ENCODE results near the gene NRCAM. TPM values are rescaled to one million over a fixed set of nuclear protein-coding genes. Genes with fewer than 3 reads are reported as not detected.

Gene NRCAM
- total and polyA plus RNA-seq, 2 of the 13 experiments (the other 11 are each of a cell fraction or from before 2014, with no cell fraction given) = 0.31 to 0.33 TPM

- ChIA-PET POLR2A (no interaction called here), CTCF (ENCODE audit: low intra/inter-chr PET ratio, low total read pairs) (no interaction called here)
- H3K4me2 ChIP-seq (ENCODE audit: low read depth, low read length) = peak overlapping the region; percentile 28
- no peaks in the 10 kb centered on the region for H3K9me3 ChIP-seq (ENCODE audit: low read length)
- peaks cover 46% of the 10 kb centered on the region for H3K4me1 ChIP-seq (ENCODE audit: insufficient read depth, low read length)
- H4K20me1 ChIP-seq (ENCODE audit: insufficient read depth, low read length) = no peaks in the 10 kb centered on the region
- H3K79me2 ChIP-seq (ENCODE audit: insufficient read depth, low read length) = no peaks in the 10 kb centered on the region
- no peaks in the 10 kb centered on the region for H3K36me3 ChIP-seq (replicated peaks in 1 of 2; ENCODE audit: control insufficient read depth in 1 of 2, insufficient read depth in 2 of 2, low read length in 2 of 2)
- H2AFZ ChIP-seq (ENCODE audit: low read length) = no peak overlapping the region
- no peak overlapping the region for H3K27ac ChIP-seq (ENCODE audit: extremely low read length, insufficient read depth, low read length)
- peak; percentile 82 for FAIRE-seq
- in situ Hi-C loops (cut with HindIII; ENCODE audit: extremely low pct_ligation_motif_present, low pct_unique_long_range_greater_than_20kb) = no loop called here
- 0% methylated on average over 1 of the region's 1 CpG for WGBS (ENCODE audit: low lambda C conversion rate)
- no TSS peak for BruUV-seq (replicated peaks)
- intact Hi-C loops (cut with micrococcal nuclease; ENCODE audit: unreplicated experiment) = loop anchor here (5.0 to 10.0 kb wide), 2 partner anchors 111 to 218 kb away; no protein-coding TSS in a partner anchor
- no peaks in the 10 kb centered on the region for H3K27me3 ChIP-seq (ENCODE audit: control insufficient read depth in 1 of 2, insufficient read depth in 2 of 2, low read length in 2 of 2)
- peak; percentile 92 for ATAC-seq
- no peak overlapping the region for H3K9ac ChIP-seq (ENCODE audit: insufficient read depth, low read depth, low read length)
- DNase-seq (ENCODE audit: low spot score) = peak; percentile 80
- no peak overlapping the region; a peak in 1 of 6 replicates for H3K4me3 ChIP-seq (replicated peaks in 1 of 3; ENCODE audit: insufficient read depth in 1 of 3, low read depth in 2 of 3, low read length in 3 of 3)
- TF ChIP-seq HMGXB4 (CRISPR knock-in tag; IDR thresholded peaks at IDR 0.05; ENCODE audit: borderline replicate concordance in 1 of 2, low read depth in 1 of 2) (no peak), AHDC1 (CRISPR knock-in tag; IDR thresholded peaks at IDR 0.05; ENCODE audit: borderline replicate concordance) (peak; percentile 63; the same call in 1 of the 2 replicates), NR2F1 (CRISPR knock-in tag; IDR thresholded peaks at IDR 0.05) (peak; percentile 97 to 98), ZBTB33 (CRISPR knock-in tag; IDR thresholded peaks at IDR 0.05) (0 out of 2 replicates have a peak, but pooled peaks have one; percentile 16), JUN (CRISPR knock-in tag; IDR thresholded peaks at IDR 0.05) (peak; percentile 64; the same call in 1 of the 2 replicates), RELA (CRISPR knock-in tag; IDR thresholded peaks at IDR 0.05) (no peak), KLF16 (CRISPR knock-in tag; IDR thresholded peaks at IDR 0.05) (peak in 1 of 2 experiments; percentile 47; a peak in 1 of 4 replicates), FOSL1 (CRISPR knock-in tag; IDR thresholded peaks at IDR 0.05; ENCODE audit: borderline replicate concordance) (no peak), ZMAT3 (CRISPR knock-in tag; conservative IDR thresholded peaks at IDR 0.05) (no peak), NR2F6 (IDR thresholded peaks at IDR 0.05) (peak; percentile 98), NR2F6 (CRISPR knock-in tag; IDR thresholded peaks at IDR 0.05) (peak; percentile 98), SKI (IDR thresholded peaks at IDR 0.05; ENCODE audit: partially characterized antibody) (peak; percentile 16), ZNF569 (CRISPR knock-in tag; IDR thresholded peaks at IDR 0.05; ENCODE audit: borderline replicate concordance) (no peak), HOXA3 (CRISPR knock-in tag; IDR thresholded peaks at IDR 0.05) (peak; percentile 50; the same call in 1 of the 2 replicates), ZKSCAN5 (CRISPR knock-in tag; IDR thresholded peaks at IDR 0.05) (no peak)
Observed at GRCh38 chr7:108246227-108246837, 209.9 kb downstream of the NRCAM start.

Data from HepG2 (cell line).